K562 (cell line): ENCODE data around the gene IDNK. TPM values are rescaled to one million over a fixed set of nuclear protein-coding genes. Genes with fewer than 3 reads are reported as not detected.

Source experiments
- ATAC-seq: fragments of 200-7000 bp; cut with Tn5 transposase; 3 replicates; pipeline ENCODE4 v1.9.1; 2020; ENCODE audit warnings: moderate library complexity
- BruUV-seq: library from RNA; stranded (reverse); fragments of 400-500 nt; replicated peaks from 2 replicates; lab custom pipeline; 2021; lab: Mats Ljungman, UMichigan
- CTCF ChIA-PET: fragments of 300-600 bp; formaldehyde crosslinking; extraction: SDS; loops from one replicate; lab custom pipeline; 2021; ENCODE audit warnings: low intra/inter-chr PET ratio; lab: Yijun Ruan, JAX
- POLR2A ChIA-PET: fragments of 300-600, 350-650 bp; sonication (Branson Sonifier 250); formaldehyde crosslinking; extraction: SDS; loops from one replicate; lab custom pipeline; 2021; ENCODE audit warnings: antibody characterized with exemption, inconsistent platforms; lab: Yijun Ruan, JAX
- DNase-seq, 4 experiments: peaks; one replicate each; pipeline versions ENCODE4 v3.0.0 to v3.0.0-alpha.2; 2011 to 2018; ENCODE audit warnings: low spot score in 3 of 4, mixed read lengths in 3 of 4; ENCODE audit errors: extremely low read depth in 1 of 4
- FAIRE-seq: peaks from 2 replicates; lab custom pipeline; 2011; peaks lifted over from hg19 to GRCh38; lab: Jason Lieb, UNC
- H2AFZ ChIP-seq: 2 replicates; pipeline ENCODE4 v1.6.0; 2011; ENCODE audit warnings: low read depth, low read length, control low read depth, inconsistent platforms
- H3K27ac ChIP-seq: fragments of 200-600 bp; 3 replicates; pipeline ENCODE4 v1.8.0; 2011; ENCODE audit warnings: low read depth, mild to moderate bottlenecking, control low read depth, inconsistent platforms, low read length, moderate library complexity, mixed read lengths; ENCODE audit errors: extremely low read depth
- H3K27me3 ChIP-seq, 2 experiments: fragments of 300-600 bp in 1 of 2; 2 replicates in 1 of 2; 3 replicates in 1 of 2; pipeline versions ENCODE4 v1.6.0 to v1.8.0; 2011; ENCODE audit warnings: inconsistent platforms in 2 of 2, low read length in 2 of 2, mild to moderate bottlenecking in 1 of 2, mixed read lengths in 1 of 2, moderate library complexity in 1 of 2; ENCODE audit not compliant: control insufficient read depth in 2 of 2, insufficient read depth in 2 of 2
- H3K36me3 ChIP-seq: fragments of 300-600 bp; 3 replicates; pipeline ENCODE4 v1.8.0; 2011; ENCODE audit warnings: mild to moderate bottlenecking, low read length, inconsistent platforms; ENCODE audit not compliant: control insufficient read depth, insufficient read depth
- H3K4me1 ChIP-seq, 2 experiments: fragments of 200-600 bp in 1 of 2; replicated peaks in 1 of 2; 2 replicates in 1 of 2; 3 replicates in 1 of 2; pipeline versions ENCODE4 v1.5.1 to v1.8.0; 2011; ENCODE audit warnings: inconsistent platforms in 2 of 2, low read length in 2 of 2, mild to moderate bottlenecking in 1 of 2, mixed read lengths in 1 of 2, moderate library complexity in 1 of 2; ENCODE audit not compliant: control insufficient read depth in 2 of 2, insufficient read depth in 2 of 2
- H3K4me2 ChIP-seq: 2 replicates; pipeline ENCODE4 v1.6.1; 2011; ENCODE audit warnings: low read length, control low read depth, inconsistent platforms, mixed read lengths; ENCODE audit not compliant: insufficient read depth
- H3K4me3 ChIP-seq: fragments of 200-600 bp; sonication (generic), shearing (Covaris generic); 2 replicates; pipeline ENCODE4 v1.5.1; 2016; ENCODE audit warnings: control low read depth, inconsistent platforms
- H3K79me2 ChIP-seq: fragments of 200-600 bp; 3 replicates; pipeline ENCODE4 v1.8.0; 2011; ENCODE audit warnings: low read length, inconsistent platforms; ENCODE audit not compliant: control insufficient read depth, insufficient read depth
- H3K9ac ChIP-seq, 2 experiments: 2 replicates each; pipeline versions ENCODE4 v1.6.0 to v1.6.1; 2011; ENCODE audit warnings: low read depth in 2 of 2, low read length in 2 of 2, control low read depth in 1 of 2, inconsistent platforms in 1 of 2, mild to moderate bottlenecking in 1 of 2, mixed read lengths in 1 of 2; ENCODE audit not compliant: insufficient read depth in 1 of 2
- H3K9me1 ChIP-seq: one replicate; pipeline ENCODE4 v1.6.0; 2011; ENCODE audit warnings: inconsistent platforms, mild to moderate bottlenecking, low read length, moderate library complexity; ENCODE audit not compliant: control insufficient read depth, insufficient read depth
- H3K9me3 ChIP-seq: replicated peaks from 2 replicates; pipeline ENCODE4 v1.5.1; 2011; ENCODE audit warnings: low read depth, low read length, inconsistent platforms; ENCODE audit not compliant: control insufficient read depth, insufficient read depth
- H4K20me1 ChIP-seq: replicated peaks from 2 replicates; pipeline ENCODE4 v1.6.1; 2011; ENCODE audit warnings: low read length, inconsistent platforms, mixed read lengths; ENCODE audit not compliant: control insufficient read depth, insufficient read depth
- C11orf30 ChIP-seq: fragments of 450-650 bp; IDR thresholded peaks from 2 replicates; pipeline ENCODE4 v1.6.1; 2016; ENCODE audit warnings: low read depth, mild to moderate bottlenecking
- CBFA2T3 ChIP-seq: fragments of 450-650 bp; IDR thresholded peaks from 2 replicates; pipeline ENCODE4 v1.6.1; 2017
- CREB3 ChIP-seq: fragments of 450-650 bp; conservative IDR thresholded peaks from 2 replicates; pipeline ENCODE4 v1.6.1; 2016; ENCODE audit warnings: missing genetic modification characterization, low read depth, mild to moderate bottlenecking, missing compliant biosample characterization, moderate library complexity
- CTCFL ChIP-seq: IDR thresholded peaks from 2 replicates; pipeline ENCODE4 v1.6.1; 2011; ENCODE audit warnings: borderline replicate concordance, low read depth, mild to moderate bottlenecking, moderate library complexity, low read length; ENCODE audit not compliant: insufficient read depth, poor library complexity, severe bottlenecking
- HMG20B ChIP-seq: fragments of 250-450 bp; sonication (Bioruptor Pico); IDR thresholded peaks from 2 replicates; pipeline ENCODE4 v1.5.0; 2021; ENCODE audit warnings: mild to moderate bottlenecking
- NONO ChIP-seq, 2 experiments: fragments of 200-400 bp in 1 of 2; fragments of 450-650 bp in 1 of 2; formaldehyde crosslinking in 1 of 2; IDR thresholded peaks; 2 replicates each; pipeline ENCODE4 v1.6.1; 2017; ENCODE audit warnings: low read depth in 2 of 2, mild to moderate bottlenecking in 2 of 2, moderate library complexity in 2 of 2, low read length in 1 of 2
- PHB2 ChIP-seq: fragments of 450-650 bp; IDR thresholded peaks from 2 replicates; pipeline ENCODE4 v1.6.1; 2017; ENCODE audit warnings: low read depth
- ZNF324 ChIP-seq: fragments of 250-450 bp; sonication (Bioruptor Pico); IDR thresholded peaks from 2 replicates; pipeline ENCODE4 v1.4.0; 2020; ENCODE audit warnings: mild to moderate bottlenecking
- ZNF639 ChIP-seq, 2 experiments: fragments of 200-800 bp in 1 of 2; sonication (Bioruptor generic) in 1 of 2; sonication (generic) in 1 of 2; formaldehyde crosslinking in 1 of 2; IDR thresholded peaks in 1 of 2; conservative IDR thresholded peaks in 1 of 2; 2 replicates each; pipeline versions ENCODE4 v1.5.0 to v1.6.1; 2016 to 2020; ENCODE audit warnings: missing compliant biosample characterization in 1 of 2, missing genetic modification characterization in 1 of 2, missing genetic modification reagents in 1 of 2
- WGBS: fragments of 100-300 bp; shearing (Covaris generic); methylation state at CpG from one replicate; pipeline ENCODE4 v1.1.6; 2016; ENCODE audit warnings: low coverage, mixed read lengths; ENCODE audit not compliant: insufficient coverage; ENCODE audit errors: missing lambda C conversion rate; 5-methylcytosine and 5-hydroxymethylcytosine counted together
- in situ Hi-C: fragments of 300-500 bp; cut with MboI; formaldehyde crosslinking; loops from 4 replicates; pipeline ENCODE4 v1.15.0; 2018; ENCODE audit warnings: inconsistent platforms, mixed read lengths
- intact Hi-C: fragments of 100-400 bp; cut with micrococcal nuclease; formaldehyde crosslinking; loops from 2 replicates; pipeline ENCODE4 v1.14.2; 2022
- polyA plus RNA-seq, 8 experiments: library from polyadenylated mRNA; depleted of rRNA in 4 of 8; stranded (reverse) in 5 of 8; unstranded in 3 of 8; fragments of >200 nt; fragmentation: Nextera tagmentation in 2 of 8; fragmentation: Illumina TruSeq in 1 of 8; extraction: Ambion mirVana in 2 of 8; extraction: Trizol in 1 of 8; gene quantifications; 2 replicates each; pipeline versions ENCODE4 v1.2.1 to v1.2.3, GENCODE V29; 2011 to 2014; ENCODE audit warnings: inconsistent platforms in 1 of 8, missing spikeins in 1 of 8
- total RNA-seq, 7 experiments: library from RNA; depleted of rRNA in 6 of 7; stranded (reverse); fragments of >200 nt in 6 of 7; fragmentation: Illumina TruSeq in 2 of 7; extraction: Trizol in 2 of 7; gene quantifications; 2 replicates each; pipeline versions ENCODE4 v1.2.1 to v1.2.3, GENCODE V29; 2011 to 2021; ENCODE audit warnings: low replicate concordance in 1 of 7

IDNK gene
- total and polyA plus RNA-seq, 9 of the 15 experiments (the other 6 are each of a cell fraction or from before 2014, with no cell fraction given), result 0.41 to 1.1 (median 0.55) TPM

GRCh38 chr9:83656032-83656680 is 33.2 kb downstream of the IDNK start:
- no peak overlapping the region for H3K9ac ChIP-seq
- FAIRE-seq (no peak), DNase-seq (no peak), ATAC-seq (no peak)
- in situ Hi-C loops (no loop called here), intact Hi-C loops (no loop called here)
- no TSS peak for BruUV-seq
- 85% methylated on average over 2 of the region's 2 CpGs for WGBS
- H3K36me3 ChIP-seq, result peaks cover 85% of the 10 kb centered on the region
- no peaks in the 10 kb centered on the region; a peak in 1 of 5 replicates for H3K4me1 ChIP-seq
- no peak overlapping the region for H3K27ac ChIP-seq
- H3K4me3 ChIP-seq, result no peak overlapping the region
- H2AFZ ChIP-seq, result no peak overlapping the region
- H3K27me3 ChIP-seq, result no peaks in the 10 kb centered on the region
- H3K4me2 ChIP-seq, result no peak overlapping the region
- ChIA-PET CTCF (no interaction called here), POLR2A (no interaction called here)
- H3K79me2 ChIP-seq, result no peaks in the 10 kb centered on the region
- H4K20me1 ChIP-seq, result no peaks in the 10 kb centered on the region
- no peaks in the 10 kb centered on the region for H3K9me1 ChIP-seq
- no peaks in the 10 kb centered on the region for H3K9me3 ChIP-seq
- TF ChIP-seq HMG20B, result no peak
- no peak for TF ChIP-seq CBFA2T3
- no peak for TF ChIP-seq C11orf30
- no peak for TF ChIP-seq CREB3
- no peak for TF ChIP-seq CTCFL
- no peak for TF ChIP-seq NONO (IDR thresholded peaks at IDR 0.05; ENCODE audit: low read depth in 2 of 2, low read length in 1 of 2)
- TF ChIP-seq ZNF639 (CRISPR knock-in tag; conservative IDR thresholded peaks at IDR 0.05 in 1 of 2, IDR thresholded peaks at IDR 0.05 in 1 of 2), result no peak
- TF ChIP-seq ZNF324, result no peak
- no peak for TF ChIP-seq PHB2
